NCI-H2081 (cell line): ENCODE data around the gene COLGALT1.
A peak's percentile ranks its signal among the peaks of the same experiment; 100 is the strongest.
"Not testable (repeated sequence)": the region's sequence is repeated elsewhere in the genome, so short reads cannot be mapped to it uniquely, and the experiment has no call there.

Experiments used
- DNase-seq, 2 experiments: peaks; one replicate each; lab custom pipeline; 2025; lab: John Stamatoyannopoulos, UW

COLGALT1 gene

GRCh38 chr19:17555480-17555928, at the start of gene COLGALT1:
TSS of gene COLGALT1 (plus strand) at chr19:17555649. CDS start at chr19:17555714, 65 bp downstream.
- DNase-seq, result peak; percentile 95 to 98

GRCh38 chr19:17506745-17507144, 48.7 kb upstream of the COLGALT1 start:
- no peak for DNase-seq

DNA sequence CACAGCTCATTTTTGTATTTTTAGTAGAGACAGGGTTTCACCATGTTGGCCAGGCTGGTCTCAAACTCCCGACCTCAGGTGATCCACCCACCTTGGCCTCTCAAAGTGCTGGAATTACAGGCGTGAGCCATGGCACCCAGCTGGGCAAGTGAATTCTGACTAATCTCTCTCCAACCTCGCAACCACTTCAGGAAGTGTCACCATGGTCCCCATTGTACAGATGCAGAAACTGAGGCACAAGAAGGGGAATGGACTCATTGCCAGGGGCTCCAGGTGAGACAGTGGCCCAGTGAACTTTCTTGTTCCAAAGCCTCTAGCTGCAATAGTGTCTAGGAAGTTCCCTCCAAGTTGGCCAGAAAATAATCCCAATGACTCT, 46.9 kb upstream of the COLGALT1 start:
- DNase-seq, result not testable (repeated sequence)

GRCh38 chr19:17510220-17510993, 45.0 kb upstream of the COLGALT1 start:
- no peak for DNase-seq

DNA sequence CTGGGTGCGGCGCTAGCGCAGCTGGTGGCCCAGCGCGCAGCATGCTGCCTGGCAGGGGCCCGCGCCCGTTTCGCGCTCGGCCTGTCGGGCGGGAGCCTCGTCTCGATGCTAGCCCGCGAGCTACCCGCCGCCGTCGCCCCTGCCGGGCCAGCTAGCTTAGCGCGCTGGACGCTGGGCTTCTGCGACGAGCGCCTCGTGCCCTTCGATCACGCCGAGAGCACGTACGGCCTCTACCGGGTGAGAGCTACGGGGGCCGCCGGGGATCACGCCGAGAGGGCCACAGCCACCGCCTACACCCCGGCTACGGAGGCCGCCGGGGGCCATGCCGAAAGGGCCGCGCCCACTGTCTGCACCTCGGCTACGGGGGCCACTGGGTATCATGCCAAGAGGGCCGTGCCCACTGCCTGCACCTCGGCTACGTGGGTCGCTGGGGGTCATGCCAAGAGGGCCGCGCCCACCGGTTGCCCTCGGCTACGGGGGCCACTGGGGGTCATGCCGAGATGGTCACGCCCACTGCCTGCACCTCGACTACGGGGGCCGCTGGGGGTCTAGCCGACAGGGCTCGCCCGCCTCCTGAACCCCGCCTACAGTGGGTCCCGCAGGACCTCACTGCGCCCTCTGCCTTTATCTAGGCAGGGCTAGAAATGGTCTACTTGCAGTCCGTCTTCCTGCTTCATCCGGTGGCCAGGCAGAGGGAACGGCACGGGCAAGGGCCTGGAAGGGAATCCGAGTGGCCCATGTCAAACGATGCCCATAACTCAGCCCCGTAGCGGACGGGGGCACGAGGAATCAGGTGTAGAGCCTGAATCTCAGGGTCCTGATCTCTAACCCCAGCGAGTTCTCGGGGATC, 43.5 kb upstream of the COLGALT1 start:
- DNase-seq, result peak; percentile 62

- no peak for DNase-seq
Measured at GRCh38 chr19:17512574-17512939, 42.9 kb upstream of the COLGALT1 start.

GRCh38 chr19:17515408-17516149, 39.9 kb upstream of the COLGALT1 start:
- no peak for DNase-seq

- DNase-seq, result no peak
Measured at GRCh38 chr19:17517898-17518297, 37.6 kb upstream of the COLGALT1 start.

GRCh38 chr19:17518654-17519053, 36.8 kb upstream of the COLGALT1 start:
- DNase-seq, result not testable (repeated sequence)

DNA sequence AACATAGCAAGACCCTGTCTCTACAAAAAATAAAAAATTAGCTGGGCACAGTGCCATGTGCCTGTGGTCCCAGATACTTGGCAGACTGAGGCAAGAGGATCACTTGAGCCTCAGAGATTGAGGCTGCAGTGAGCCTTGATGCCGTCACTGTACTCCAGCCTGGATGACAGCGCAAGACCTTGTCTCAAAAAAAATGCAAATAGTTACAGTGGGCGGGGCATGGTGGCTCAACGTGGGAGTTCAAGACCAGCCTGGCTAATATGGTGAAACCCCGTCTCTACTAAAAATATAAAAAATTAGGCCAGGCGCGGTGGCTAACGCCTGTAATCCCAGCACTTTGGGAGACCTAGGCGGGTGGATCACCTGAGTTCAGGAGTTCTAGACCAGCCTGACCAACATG, 35.5 kb upstream of the COLGALT1 start:
- no peak for DNase-seq

GRCh38 chr19:17520865-17521264, 34.6 kb upstream of the COLGALT1 start:
- DNase-seq, result no peak

DNA sequence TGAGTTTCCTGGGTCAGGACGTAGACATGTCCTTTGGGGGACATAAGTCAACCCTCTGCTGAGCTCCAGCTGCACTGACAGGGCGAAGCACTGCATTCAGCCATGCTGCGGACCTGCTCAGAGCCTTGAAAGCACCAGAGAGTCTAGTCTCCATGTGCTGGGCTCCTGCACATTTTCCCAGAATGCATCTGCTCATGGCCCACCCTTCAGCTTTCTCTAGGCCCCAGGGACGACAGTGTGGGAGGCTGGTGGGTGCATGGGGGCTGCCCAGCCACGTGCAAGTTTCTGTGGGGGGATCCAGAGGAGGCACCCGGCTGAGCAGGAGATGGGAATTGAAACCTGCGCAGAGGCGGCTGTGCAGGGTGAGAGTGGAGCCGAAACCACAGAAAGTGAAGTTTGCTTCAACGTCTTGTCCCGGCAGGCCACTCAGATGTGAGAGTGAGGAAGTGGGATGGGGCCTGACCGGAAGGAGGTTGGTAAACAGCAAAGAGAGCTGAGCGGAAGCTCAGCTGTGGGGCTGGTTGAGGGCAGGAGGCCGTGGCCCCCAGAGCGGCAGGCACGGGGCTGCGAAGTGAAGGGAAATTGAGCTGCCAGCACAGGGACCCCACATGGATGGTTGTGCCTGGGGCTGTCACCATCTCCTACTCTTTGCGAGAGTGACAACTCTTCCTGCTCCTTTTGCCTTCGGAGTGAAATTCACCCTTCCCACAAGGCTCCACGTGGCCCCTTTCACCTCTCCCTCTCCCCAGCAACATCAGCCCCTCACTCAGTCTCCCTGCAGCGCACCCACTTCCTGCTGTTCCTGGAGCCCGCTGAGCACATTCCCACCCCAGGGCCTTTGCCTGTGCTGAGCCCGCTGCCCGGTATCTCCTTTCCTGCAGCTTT, 32.2 kb upstream of the COLGALT1 start:
- no peak for DNase-seq

GRCh38 chr19:17524651-17525050, 30.8 kb upstream of the COLGALT1 start:
- DNase-seq, result no peak

DNA sequence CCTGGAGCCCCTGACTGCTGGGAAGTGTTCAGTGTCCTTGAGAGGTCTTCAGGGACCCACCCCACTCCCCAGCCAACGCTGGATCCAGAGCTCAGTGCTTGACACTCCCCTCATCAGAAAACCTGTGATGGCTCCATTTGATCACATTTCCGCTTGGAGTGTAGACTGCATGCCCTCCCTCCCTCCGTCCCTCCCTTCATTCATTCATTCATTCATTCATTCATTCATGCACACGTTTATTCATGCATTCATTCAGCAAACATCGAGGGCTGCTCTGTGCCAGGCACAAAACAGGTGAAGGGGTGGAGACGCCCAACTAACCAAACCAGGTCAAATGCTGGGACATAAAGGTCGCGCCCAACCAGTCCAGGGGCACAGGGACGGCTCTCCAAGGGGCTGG, 30.3 kb upstream of the COLGALT1 start:
- DNase-seq, result no peak

- DNase-seq, result no peak
Measured at GRCh38 chr19:17526922-17527321, 28.5 kb upstream of the COLGALT1 start.

DNA sequence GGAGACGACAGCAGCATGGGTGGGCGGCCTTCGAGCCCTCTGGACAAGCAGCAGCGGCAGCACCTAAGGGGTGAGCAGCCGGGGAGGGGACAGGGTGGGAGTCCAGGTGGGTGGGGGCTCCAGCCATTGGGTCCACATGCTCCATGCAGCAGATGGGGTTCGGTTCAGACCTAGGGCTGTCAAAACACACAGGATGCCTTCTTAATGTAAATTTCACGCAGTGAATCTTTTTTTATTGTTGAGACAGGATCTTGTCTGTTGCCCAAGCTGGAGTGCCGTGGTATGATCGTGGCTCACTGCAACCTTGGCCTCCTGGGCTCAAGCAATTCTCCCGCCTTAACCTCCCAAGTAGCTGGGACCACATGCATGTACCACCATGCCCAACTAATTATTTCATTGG, 28.1 kb upstream of the COLGALT1 start:
- DNase-seq, result no peak

GRCh38 chr19:17528610-17529009, 26.8 kb upstream of the COLGALT1 start:
- no peak for DNase-seq

DNA sequence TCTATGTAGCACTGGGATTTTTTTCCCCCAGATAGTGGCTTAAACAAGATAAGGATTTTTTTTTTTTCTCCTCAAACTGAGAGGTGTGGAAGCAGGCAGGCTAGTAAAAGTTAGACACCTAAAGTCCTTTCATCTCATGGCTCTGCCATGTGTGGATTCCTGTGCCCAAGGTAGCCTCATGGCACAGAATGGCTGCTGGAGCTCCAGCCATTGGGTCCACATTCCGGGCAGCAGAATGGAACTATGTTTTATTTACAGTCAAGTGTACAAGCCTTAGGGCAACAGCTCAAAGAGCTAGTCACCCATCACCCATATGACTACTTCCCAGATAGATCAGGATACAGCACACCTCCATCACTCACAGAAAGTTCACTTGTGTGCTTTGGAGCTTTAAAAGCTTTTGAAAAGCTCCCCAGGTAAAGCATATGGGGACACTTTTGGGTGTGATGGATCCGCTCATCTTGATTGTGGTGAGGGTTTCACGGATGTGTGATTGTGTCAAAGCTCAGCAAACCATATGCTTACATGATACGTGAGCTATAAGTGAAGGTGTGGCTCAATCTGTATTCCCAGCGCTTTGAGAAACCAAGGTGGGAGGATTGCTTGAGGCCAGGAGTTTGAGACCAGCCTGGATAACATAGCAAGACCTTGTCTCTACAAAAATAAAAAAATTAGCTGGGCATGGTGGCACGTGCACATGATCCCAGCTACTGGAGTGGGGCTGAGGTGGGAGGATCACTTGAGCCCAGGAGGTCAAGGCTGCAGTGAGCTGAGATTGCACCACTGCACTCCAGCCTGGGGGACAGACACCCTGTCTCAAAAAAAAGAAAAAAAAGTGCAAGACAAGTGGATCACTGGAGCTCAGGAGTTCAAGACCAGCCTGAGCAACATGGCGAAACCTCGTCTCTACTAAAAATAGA, 25.9 kb upstream of the COLGALT1 start:
- no peak for DNase-seq

- peak in 1 of 2 experiments; percentile 49 for DNase-seq
Measured at GRCh38 chr19:17530586-17530985, 24.9 kb upstream of the COLGALT1 start.

DNA sequence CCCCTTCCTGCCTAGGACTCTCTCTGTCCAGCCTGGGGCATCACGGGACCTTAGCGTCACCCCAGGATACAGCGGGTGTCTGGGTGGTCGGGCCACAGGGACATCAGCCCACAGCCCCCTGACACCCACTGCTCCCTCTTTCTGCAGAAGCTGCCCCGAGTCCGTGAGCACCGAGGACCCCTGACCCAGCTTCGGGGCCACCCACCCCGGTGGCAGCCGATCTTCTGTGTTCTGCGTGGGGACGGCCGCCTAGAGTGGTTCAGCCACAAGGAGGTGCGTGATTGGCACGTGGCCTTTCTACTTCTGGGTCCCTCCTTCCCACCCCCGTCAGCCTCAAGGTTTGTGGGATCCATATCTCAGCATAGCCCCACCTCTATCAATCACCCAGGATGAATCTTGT, 23.3 kb upstream of the COLGALT1 start:
- DNase-seq, result no peak
